NCI-H187 treated with DMSO at 0.1 percent for 48 hours (cell line): ENCODE data around the gene DIPK1A.

Source experiments
- DNase-seq: peaks from one replicate; lab custom pipeline; 2025; lab: John Stamatoyannopoulos, UW

The DIPK1A gene

DNA sequence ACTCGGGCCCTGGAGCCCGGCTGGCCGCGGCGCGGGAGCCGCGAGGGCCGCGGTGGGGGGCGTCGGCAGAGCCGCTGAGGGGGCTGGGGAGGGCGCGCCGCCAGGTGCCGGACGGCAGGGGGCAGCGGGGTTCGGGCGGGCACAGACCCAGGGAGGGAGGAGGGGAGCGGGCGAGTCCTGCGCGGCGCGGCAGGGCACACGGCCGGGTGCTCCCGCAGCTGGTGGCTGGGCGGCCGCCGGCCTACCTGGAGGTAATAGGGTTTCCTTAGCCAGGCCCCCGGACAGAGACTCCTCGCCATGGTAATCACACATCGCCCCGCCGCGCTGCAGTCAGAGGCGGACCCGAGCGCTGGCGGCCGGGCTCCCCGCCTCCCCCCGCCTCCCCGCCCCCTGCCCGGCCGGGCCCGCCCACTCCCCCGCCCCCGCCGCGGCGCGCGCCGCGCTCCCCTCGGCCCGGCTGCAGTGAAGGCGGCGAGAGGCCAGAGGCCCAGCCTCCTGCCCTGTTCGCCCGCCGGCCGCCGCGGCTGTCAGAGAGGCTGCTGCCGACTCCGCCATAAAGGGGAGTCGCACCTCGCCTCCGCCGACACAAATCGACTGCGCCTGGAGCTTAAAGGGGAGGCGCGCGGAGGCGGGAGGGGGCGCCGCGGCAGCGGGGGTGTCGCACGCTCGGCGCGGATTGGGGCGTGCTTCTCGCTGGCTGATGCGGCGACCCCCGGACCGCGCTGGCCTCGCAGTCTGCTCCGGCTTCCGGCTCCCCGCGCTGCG lies at the start of gene DIPK1A:
Gene DIPK1A (minus strand): TSS at position 332 of the 765 bp plus-strand sequence. CDS start 33 bp downstream, at position 299.
- DNase-seq = no peak

DNA sequence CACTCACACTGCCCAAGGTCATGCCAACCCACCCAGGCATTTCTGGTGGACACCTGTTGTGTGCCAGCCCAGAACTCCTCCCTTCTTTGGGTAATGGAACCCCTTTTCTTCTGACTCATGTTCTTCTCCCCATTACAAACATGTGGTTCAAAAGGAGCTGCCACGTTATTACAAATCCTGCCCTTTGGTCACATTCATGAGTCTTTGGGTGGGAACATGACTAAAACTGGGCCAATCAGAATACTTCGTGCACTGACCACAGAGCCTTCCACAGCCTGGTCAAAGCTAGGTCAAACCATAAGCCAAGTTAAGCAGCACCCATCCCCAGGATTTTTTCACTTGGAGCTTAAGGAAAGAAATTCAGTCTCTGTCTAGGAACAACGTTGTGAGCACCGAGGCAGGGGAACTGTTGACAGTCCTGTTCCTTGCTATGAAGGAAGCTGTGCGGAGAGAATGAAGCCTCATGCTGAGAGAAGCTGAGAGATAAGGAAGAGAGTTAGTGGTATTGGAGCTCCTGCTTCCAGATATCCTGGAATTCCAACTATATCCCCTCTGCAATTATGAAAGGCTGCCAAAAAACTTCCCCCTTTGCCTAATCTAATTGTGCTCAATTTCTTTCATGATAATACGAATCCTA lies 46.8 kb upstream of the DIPK1A start:
- no peak for DNase-seq

DNA sequence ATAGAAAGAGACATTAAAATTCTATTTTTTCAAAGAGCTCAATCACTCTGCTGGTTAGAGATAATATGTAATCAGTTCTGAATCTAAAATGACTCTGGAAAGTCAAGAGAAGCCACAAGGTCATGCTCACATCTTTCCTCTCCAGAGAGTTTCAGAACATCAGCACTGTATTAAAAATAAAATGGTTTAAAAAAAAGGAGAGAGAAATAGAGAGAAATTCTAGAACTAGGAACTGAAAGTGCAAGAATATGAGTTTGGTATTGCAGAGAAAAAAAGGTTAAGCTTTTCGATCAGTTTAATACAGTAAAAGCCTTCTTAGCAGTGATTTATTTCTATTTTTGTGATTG lies 44.0 kb upstream of the DIPK1A start:
- no peak for DNase-seq

DNA sequence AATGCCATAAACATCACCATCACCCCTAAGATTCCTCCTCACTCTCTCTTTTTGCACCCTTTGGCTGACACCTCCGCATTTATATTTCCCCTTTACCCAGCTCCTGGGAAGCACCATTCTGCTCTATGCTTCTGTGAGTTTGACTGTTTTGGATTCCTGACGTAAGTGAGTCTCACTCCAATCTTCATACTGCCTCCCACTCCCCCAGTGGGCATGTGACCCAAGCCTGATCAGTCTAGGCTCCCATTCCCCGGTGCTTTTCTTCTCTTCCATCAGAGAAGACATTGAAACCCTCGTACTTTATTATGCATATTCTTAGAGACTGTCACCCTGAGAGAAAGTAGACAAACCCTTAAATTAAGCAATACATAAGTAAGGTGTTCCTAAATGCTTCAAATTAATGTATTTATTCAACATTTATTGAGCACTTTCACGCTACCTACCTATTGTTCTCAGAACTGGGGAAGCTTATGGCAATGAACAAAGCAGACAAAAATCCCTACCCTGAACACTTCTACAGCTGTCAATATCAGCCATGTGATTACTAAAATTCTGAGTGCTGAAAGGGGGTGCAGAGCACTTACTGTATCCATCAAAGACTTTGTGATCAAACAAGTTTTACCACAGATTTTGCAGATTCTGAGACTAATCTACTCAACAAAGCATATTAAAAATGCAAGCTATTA lies 43.4 kb upstream of the DIPK1A start:
- no peak for DNase-seq

DNA sequence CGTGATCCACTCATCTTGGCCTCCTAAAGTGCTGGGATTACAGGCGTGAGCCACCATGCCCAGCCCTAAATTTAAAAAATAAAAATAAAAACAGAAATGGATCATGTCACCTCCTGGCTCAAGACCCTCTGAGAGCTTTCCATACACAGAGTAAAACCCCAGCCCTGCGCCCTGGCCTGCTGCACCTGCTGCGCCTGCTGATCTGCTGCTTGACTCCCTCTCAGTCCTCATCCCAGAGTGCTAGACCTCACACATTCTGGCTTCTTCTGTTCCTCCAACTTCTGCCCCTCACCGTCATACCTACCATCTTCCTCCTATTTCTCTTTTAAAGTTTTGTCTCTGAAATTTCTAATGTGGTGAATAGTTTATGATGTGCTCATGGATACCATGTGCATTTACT lies 42.7 kb upstream of the DIPK1A start:
- DNase-seq = no peak

DNA sequence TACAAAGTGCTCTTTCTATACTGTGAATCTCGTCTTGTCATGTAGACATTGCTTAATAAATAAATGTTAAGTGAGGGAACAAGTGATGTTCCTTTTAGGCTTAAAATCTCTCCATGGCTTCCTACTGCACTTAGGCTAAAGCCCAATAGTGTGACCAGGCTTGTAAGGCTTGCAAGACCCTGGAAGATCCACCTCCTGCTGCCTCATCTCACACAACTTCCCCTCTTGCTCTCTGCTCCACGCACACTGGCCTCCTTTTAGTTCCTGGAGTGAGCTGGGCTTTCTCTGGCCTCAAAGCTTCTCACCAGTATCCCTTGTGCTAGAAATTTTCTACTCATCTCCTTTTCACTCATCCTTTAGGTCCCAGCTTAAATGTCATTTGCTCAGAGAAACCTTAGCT lies 41.5 kb upstream of the DIPK1A start:
- no peak for DNase-seq

DNA sequence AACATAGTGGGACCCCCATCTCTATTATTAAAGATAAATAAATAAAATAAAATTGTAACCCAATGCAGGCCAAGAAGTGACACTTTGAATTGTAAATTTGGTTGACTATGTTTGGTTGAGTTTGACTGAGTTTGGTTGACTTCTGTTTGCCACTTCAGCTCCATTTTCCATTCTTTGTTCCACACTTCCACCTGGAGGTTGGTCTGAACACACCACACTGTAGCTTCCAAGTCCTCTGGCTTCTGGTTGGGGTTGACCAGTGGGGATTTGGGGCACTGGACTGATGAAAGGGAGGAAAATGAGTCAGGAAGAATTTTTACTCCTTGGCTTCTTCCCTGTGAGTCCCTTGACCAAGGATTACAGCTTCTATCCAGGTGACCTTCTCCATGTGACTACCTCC lies 40.6 kb upstream of the DIPK1A start:
- no peak for DNase-seq

DNA sequence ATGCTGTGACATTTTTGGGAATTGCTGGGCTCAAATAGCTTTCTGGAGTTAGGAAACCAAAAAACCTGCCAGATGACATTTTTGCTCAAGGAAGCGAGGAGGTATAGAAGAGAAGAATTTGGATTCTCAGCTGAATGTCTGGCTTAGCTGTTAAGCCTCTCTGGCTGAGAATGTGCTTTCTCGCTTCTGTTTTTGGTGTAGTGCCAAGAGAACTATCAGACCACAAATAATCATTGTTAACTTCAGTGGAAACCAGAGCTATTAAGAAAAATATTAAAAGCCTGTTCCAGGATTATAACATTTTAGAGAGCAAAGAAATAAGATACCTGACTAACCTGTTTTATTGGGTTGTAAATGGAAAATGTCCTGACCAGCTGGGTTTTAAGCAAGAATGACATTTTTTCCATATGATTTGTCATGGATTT lies 39.5 kb upstream of the DIPK1A start:
- no peak for DNase-seq

DNA sequence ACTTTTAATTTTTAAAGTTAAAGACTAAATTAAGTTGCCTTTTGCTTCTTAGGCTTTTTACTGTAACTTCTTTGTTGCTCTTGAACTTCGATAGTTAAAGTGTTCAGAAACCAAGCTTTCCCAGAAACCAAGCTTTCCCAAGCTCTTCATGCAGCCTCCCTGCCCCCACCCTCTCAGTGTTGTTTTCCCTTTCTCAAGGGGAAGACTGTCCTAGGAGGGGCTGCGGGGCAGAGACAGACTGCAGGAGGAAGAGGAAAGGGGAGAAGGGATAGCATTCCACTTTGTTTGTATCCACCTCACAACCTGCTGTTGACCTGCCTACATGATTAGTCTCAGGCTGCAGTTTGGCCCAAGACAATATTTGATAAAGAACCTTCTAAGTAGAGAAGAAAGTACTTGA lies 39.0 kb upstream of the DIPK1A start:
- DNase-seq = no peak

DNA sequence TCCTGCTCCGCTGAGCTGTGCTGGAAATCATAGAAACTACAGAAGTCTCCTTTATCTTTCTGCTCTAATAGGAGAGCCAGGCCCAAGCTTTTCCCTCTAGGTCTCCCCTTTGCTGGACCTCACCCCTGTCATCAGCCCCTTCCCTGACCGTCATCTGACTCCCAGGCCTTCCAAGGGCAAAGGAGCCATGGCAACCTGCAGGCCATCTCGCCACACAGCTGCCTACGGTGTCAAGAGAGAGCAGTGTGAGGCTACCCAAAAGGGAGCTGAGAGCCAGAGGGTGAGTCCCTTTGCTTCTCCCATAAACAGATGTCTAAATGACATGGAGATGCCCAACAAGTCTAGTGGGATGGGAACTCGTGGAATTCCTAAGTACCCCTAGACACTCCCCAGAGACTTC lies 37.6 kb upstream of the DIPK1A start:
- no peak for DNase-seq

DNA sequence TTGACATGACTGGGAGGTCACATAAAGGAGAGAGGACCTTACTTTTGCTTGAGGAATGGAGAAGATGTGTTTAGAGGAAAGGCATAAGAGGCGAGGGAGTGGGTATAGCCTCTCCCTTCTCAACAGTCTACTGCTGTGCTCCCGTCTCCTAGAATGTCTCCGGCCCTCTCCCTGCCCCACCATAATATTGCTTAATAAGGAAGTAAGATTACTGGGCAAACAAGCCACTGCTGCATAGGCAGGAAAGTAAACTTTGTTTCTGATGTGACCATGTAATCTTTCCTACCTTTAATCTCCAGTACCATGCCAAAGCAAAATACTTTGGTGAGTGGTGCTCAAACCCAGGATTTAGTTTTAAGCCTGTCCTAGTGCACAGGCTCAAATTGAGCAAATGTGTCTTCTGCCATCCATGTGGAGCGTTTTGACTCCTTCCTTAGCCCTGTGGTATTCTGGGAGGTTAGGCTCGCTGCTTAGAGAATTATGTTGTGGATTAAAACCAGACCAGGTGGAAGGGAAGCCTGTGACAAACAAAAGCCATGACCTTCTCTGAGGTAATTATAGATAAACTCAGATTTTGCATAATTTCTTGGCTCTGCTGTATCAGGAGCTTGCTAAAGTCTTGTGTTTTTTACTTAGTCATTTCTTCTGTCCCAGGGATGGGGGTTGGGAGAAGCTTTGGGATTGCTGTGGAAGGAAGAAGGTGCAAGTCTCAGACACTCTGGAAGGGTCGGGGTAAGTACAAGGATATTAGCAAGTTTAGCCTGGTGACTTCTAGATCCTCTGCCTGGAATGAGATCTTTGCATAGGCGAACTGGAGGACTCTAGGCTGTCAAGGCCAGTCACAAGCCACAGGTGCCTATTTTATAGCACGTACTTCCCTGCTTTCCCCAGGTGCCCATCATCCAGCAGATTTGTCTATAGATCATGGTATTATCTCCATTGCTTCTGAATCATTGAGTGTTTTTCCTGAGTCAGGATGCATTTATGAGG lies 34.5 kb upstream of the DIPK1A start:
- DNase-seq = no peak

DNA sequence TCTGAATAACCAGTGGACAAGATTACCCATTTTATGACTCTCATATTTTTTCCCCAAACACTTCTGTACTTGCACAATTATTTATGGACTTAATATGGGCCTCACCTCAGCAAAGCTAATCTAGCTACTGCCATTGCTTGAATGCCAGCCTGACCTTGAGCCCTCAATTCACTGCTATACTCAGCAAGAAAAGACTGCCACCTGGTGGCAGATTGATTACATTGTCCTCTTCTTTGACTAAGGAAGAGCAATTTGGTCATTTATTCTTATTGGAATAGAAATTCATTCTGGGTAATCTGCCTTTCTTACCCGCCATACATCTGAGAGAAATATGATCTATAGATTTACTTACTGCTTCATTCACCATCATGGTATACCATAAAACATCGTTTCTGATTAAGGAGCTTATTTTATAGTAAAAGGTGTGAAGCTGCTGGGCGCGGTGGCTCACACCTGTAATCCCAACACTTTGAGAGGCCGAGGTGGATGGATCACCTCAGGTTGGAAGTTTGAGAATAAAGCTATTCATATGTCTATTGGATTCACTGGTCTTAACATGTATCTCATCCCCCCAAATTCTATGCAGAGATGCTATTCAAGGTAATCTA lies 32.9 kb upstream of the DIPK1A start:
- peak; percentile 6 for DNase-seq

DNA sequence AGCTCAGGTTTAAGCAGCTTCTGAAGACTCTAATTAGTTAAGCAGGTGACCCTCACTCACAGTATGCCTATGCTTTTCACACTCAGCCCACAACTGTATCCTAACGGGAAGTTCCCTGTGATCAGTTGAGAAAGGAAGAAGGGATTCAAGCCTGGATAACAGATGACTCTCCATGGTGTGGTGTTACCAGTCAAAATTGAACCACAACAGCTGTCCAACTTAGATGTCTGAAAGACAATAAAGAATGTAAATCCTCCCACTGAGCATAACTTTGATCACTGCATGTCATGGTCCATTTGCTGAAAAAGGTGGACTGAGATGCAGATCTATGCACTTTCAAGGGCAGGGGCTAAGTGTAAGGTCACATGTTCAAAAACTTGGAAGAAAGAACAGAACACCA lies 32.3 kb upstream of the DIPK1A start:
- no peak for DNase-seq

DNA sequence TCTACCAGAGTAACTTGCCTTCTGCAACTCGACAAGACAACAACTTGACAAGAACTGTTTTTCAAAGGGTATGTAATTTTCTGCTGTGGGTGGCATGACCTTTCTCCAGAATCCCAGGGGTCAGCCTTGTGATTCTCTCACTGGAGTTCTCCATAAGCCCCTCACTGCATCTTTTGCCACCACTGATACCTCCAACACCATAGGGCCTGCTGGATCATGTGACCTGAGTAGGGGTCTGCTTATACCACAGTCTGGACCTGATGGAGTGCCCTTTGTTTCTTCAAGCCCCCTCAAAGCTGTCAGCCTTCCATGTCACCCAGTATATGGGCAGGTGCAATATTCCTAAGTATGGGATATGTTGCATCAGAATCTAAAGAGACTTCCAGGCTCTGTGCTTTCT lies 31.6 kb upstream of the DIPK1A start:
- no peak for DNase-seq

DNA sequence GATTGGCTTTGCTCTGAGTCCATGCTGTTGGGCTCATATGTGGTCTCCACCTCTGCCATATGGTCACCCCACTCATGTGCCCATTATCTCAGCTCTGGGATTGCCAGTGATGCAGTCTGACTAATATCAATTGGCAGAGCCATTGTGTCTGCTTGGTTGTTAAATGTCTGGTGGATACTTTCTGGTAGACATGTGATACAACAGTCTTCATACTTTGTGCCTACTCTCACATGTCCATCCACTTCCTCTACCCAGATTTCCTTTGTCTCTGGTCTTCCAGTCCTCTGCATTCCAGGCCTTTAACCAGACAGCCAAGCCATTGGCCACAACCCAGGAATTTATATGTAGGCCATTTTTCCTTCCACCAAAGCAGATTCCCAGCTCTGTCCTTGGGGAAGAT lies 30.8 kb upstream of the DIPK1A start:
- DNase-seq = no peak

DNA sequence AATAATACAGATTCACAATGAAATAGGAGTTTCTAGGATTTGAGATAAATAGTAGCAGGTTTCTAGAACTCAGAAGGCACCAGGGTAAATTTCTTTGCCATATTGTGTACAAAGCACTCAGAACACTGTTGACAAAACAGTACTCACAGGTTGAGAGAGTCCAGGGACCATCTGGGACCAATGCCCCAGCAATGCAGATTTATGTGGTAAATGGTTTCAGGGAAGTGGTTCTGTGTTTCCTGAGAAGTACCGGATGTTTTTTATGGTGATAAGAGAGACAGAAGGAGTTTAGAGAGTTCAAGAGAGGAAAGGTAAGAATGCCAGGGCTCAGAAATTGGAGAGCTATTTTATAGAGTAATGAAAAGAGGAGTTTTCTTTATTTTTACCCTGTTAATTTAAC lies 29.6 kb upstream of the DIPK1A start:
- no peak for DNase-seq

DNA sequence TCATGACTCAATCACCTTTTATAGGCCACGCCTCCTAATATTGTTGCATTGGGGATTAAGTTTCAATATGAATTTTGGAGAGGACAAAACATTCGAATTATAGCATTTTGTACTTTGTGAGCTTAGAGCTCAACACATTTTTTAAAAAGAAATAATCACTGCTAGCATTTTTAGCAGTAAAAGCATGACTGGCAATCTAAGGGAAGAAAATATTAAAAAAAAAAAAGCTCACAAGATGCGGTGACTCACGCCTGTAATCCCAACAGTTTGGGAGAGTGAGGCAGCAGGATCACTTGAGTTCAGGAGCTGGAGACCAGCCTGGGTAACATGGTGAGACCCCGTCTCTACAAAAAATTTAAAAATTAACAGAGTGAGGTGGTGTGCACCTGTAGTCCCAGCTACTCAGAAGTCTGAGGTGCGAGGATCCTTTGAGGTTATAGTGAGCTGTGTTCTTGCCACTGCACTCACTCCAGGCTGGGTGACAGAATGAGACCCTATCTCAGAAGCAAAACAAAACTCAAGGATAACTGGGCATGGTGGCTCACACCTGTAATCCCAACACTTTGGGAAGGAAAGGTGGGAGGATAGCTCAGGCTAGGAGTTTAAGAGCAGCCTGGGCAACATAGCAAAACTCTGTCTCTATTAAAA lies 28.8 kb upstream of the DIPK1A start:
- DNase-seq = no peak

DNA sequence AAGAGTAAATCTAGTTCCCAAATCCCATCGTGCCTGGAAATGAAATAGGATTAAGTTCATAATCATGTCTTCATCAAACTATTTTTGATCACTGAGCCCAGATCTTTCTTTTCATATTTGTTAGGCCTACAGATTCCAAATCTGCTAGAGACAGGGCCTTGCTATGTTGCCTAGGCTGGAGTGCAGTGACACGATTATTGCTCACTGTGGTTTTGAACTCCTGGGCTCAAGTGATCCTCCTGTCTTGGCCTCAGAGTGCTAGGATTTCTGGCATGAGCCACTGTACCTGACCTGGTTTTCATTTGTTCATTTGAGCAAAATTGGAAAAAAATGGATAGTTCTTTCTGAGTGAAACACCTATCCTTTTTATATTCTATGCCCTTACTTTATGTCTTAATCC lies 28.0 kb upstream of the DIPK1A start:
- no peak for DNase-seq

DNA sequence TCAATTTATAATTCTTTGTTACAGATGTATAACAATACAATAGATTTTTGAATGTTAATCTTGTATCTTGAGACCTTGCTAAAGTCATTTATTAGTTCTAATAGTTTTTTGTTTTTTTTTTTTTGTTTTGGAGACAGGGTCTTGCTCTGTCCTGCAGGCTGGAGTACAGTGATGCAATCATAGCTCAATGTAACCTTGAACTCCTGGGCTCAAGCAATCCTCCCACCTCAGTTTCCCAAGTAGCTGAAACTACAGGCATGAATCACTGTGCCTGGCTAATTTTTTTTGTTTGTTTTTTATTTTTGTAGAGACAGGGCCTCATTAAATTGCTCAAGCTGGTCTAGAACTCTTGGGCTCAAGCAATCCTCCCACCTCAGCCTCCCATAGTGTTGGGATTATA lies 26.2 kb upstream of the DIPK1A start:
- DNase-seq = no peak

DNA sequence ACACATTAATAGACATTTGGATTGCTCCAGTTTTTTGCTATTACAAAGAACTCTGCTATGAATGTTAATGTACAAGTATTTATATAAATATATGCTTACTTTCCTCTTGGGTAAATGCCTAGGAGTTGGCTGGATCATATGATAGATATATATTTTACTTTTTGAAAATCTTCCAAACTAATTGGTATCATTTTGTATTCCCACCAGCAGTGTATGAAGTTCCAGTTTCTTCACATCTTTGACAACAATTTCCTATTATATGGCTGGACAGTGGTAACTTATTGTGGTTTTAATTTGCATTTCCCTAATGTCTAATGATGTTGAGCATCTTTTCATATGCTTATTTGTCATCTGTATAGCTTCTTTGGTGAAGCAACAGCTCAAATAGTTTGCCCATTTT lies 23.8 kb upstream of the DIPK1A start:
- no peak for DNase-seq
